PC-3 (cell line): ENCODE data around the gene CD2.

ENCODE experiments used
- CTCF ChIP-seq: fragments of 300-600 bp; sonication (generic); conservative IDR thresholded peaks from 2 replicates; pipeline ENCODE4 v1.5.1; 2017; ENCODE audit warnings: antibody characterized with exemption, low read depth, mild to moderate bottlenecking, low read length
- EZH2 ChIP-seq: fragments of 300-600 bp; sonication (generic); IDR thresholded peaks from one replicate; pipeline ENCODE4 v1.6.1; 2017; ENCODE audit warnings: antibody characterized with exemption, mild to moderate bottlenecking, low read length; ENCODE audit not compliant: unreplicated experiment

- TF ChIP-seq CTCF (no peak), EZH2 (no peak)
Measured at GRCh38 chr1:116751146-116751545, 3.1 kb upstream of the CD2 start.
